A549 (cell line): ENCODE data around the gene CRB1. TPM values are rescaled to one million over a fixed set of nuclear protein-coding genes. Genes with fewer than 3 reads are reported as not detected.

Source experiments
- ATAC-seq, 2 experiments: fragments of 200-7000 bp in 1 of 2; fragments of >200 bp in 1 of 2; cut with Nextera tagmentation in 1 of 2; cut with Tn5 transposase in 1 of 2; 3 replicates each; pipeline versions ENCODE4 v1.8.0 to v1.9.1; 2018 to 2020; ENCODE audit warnings: mild to moderate bottlenecking in 1 of 2, moderate library complexity in 1 of 2
- CTCF ChIA-PET: fragments of 300-600 bp; sonication (Branson Sonifier 250); formaldehyde crosslinking; extraction: SDS; loops from one replicate; lab custom pipeline; 2021; ENCODE audit warnings: antibody characterized with exemption, inconsistent platforms; lab: Yijun Ruan, JAX
- POLR2A ChIA-PET: fragments of 350-600 bp; formaldehyde crosslinking; extraction: SDS; loops from one replicate; lab custom pipeline; 2021; ENCODE audit warnings: antibody characterized with exemption, inconsistent platforms; lab: Yijun Ruan, JAX
- DNase-seq, 2 experiments: peaks; one replicate each; pipeline versions ENCODE4 v3.0.0 to v3.0.0-alpha.2; 2011 to 2016; ENCODE audit warnings: low read depth in 1 of 2, low spot score in 1 of 2
- FAIRE-seq: peaks from 2 replicates; lab custom pipeline; 2011; peaks lifted over from hg19 to GRCh38; lab: Jason Lieb, UNC
- H3K27ac ChIP-seq, 2 experiments: fragments of >200 bp; sonication (Bioruptor Twin); formaldehyde crosslinking; 3 replicates each; pipeline ENCODE4 v1.5.1; 2016 to 2017
- H3K4me1 ChIP-seq: fragments of >200 bp; sonication (Bioruptor Twin); formaldehyde crosslinking; 3 replicates; pipeline ENCODE4 v1.6.1; 2016
- H3K4me2 ChIP-seq: fragments of >200 bp; sonication (Bioruptor Twin); formaldehyde crosslinking; 3 replicates; pipeline ENCODE4 v1.6.1; 2016
- H3K4me3 ChIP-seq: fragments of >200 bp; sonication (Bioruptor Twin); formaldehyde crosslinking; 3 replicates; pipeline ENCODE4 v1.5.1; 2016
- H3K9me3 ChIP-seq: fragments of >200 bp; sonication (Bioruptor Twin); formaldehyde crosslinking; 3 replicates; pipeline ENCODE4 v1.6.1; 2016
- CBX8 ChIP-seq: fragments of 200-600 bp; sonication (generic); IDR thresholded peaks from 2 replicates; pipeline ENCODE4 v1.6.1; 2016
- CEBPB ChIP-seq, 2 experiments: fragments of >200 bp in 1 of 2; sonication (Bioruptor Twin) in 1 of 2; formaldehyde crosslinking in 1 of 2; IDR thresholded peaks; 2 replicates each; pipeline ENCODE4 v1.6.1; 2012 to 2016
- CHD2 ChIP-seq: fragments of 150-350 bp; IDR thresholded peaks from 2 replicates; pipeline ENCODE4 v1.6.1; 2014; ENCODE audit warnings: low read length; ENCODE audit not compliant: partially characterized antibody
- ELK1 ChIP-seq: fragments of 150-350 bp; IDR thresholded peaks from 2 replicates; pipeline ENCODE4 v1.6.1; 2014; ENCODE audit warnings: low read depth, mild to moderate bottlenecking, low read length
- EP300 ChIP-seq, 2 experiments: fragments of >200 bp; sonication (Bioruptor Twin); formaldehyde crosslinking; IDR thresholded peaks; 2 replicates in 1 of 2; 3 replicates in 1 of 2; pipeline ENCODE4 v1.6.1; 2016 to 2017
- HOXB13 ChIP-seq: fragments of 250-450 bp; sonication (Bioruptor Pico); IDR thresholded peaks from 2 replicates; pipeline ENCODE4 v1.5.0; 2020; ENCODE audit warnings: low read depth, mild to moderate bottlenecking, moderate library complexity
- HOXB5 ChIP-seq: fragments of 250-450 bp; sonication (Bioruptor Pico); IDR thresholded peaks from 2 replicates; pipeline ENCODE4 v1.5.0; 2020; ENCODE audit warnings: mild to moderate bottlenecking, moderate library complexity
- KDM5A ChIP-seq: fragments of 200-600 bp; sonication (generic); IDR thresholded peaks from 2 replicates; pipeline ENCODE4 v1.6.1; 2016; ENCODE audit warnings: antibody characterized with exemption, mild to moderate bottlenecking
- MYC ChIP-seq: IDR thresholded peaks from 2 replicates; pipeline ENCODE4 v1.6.1; 2012; ENCODE audit warnings: mild to moderate bottlenecking, inconsistent platforms, low read length, improper control_type of control experiment, borderline replicate concordance
- NFE2L2 ChIP-seq: fragments of 150-350 bp; conservative IDR thresholded peaks from 2 replicates; pipeline ENCODE4 v1.6.1; 2014; ENCODE audit warnings: low read length
- POLR2A ChIP-seq: IDR thresholded peaks from 2 replicates; pipeline ENCODE4 v1.6.1; 2012; ENCODE audit warnings: mild to moderate bottlenecking, low read length
- RAD21 ChIP-seq, 2 experiments: fragments of >200 bp in 1 of 2; sonication (Bioruptor Twin) in 1 of 2; formaldehyde crosslinking in 1 of 2; IDR thresholded peaks in 1 of 2; conservative IDR thresholded peaks in 1 of 2; 2 replicates in 1 of 2; 3 replicates in 1 of 2; pipeline ENCODE4 v1.6.1; 2012 to 2018; ENCODE audit warnings: inconsistent platforms in 1 of 2
- RCOR1 ChIP-seq: fragments of 150-350 bp; IDR thresholded peaks from 2 replicates; pipeline ENCODE4 v1.6.1; 2014; ENCODE audit warnings: antibody characterized with exemption, low read length, low read depth
- RFX5 ChIP-seq: fragments of 450-650 bp; IDR thresholded peaks from 2 replicates; pipeline ENCODE4 v1.7.1; 2014; ENCODE audit warnings: antibody characterized with exemption, mild to moderate bottlenecking, moderate library complexity
- RNF2 ChIP-seq: fragments of 200-600 bp; sonication (generic); IDR thresholded peaks from 2 replicates; pipeline ENCODE4 v1.6.1; 2016; ENCODE audit warnings: low read depth, mild to moderate bottlenecking, antibody characterized with exemption, moderate library complexity, borderline replicate concordance
- ZC3H11A ChIP-seq: fragments of 450-650 bp; IDR thresholded peaks from 2 replicates; pipeline ENCODE4 v1.6.1; 2014; ENCODE audit warnings: antibody characterized with exemption, mild to moderate bottlenecking
- ZSCAN20 ChIP-seq: fragments of 250-450 bp; sonication (Bioruptor Pico); IDR thresholded peaks from 2 replicates; pipeline ENCODE4 v1.8.0; 2022; ENCODE audit warnings: mild to moderate bottlenecking, moderate library complexity
- WGBS: methylation state at CpG from one replicate; pipeline ENCODE4 v1.1.6; 2017; ENCODE audit errors: missing lambda C conversion rate; 5-methylcytosine and 5-hydroxymethylcytosine counted together
- polyA plus RNA-seq, 4 experiments: library from polyadenylated mRNA; depleted of rRNA in 3 of 4; stranded (reverse); fragments of >200 nt; fragmentation: RNase III in 1 of 4; extraction: RNeasy Plus Mini Kit Qiagen cat#74134 plus additional on column Dnase treatment in 1 of 4; gene quantifications; 2 replicates in 3 of 4; 3 replicates in 1 of 4; pipeline ENCODE4 v1.2.3, GENCODE V29; 2011 to 2017
- TF ChIP-seq, protein P1 (sequence below): IDR thresholded peaks from 2 replicates; pipeline ENCODE4 v1.6.1; 2012
- TF ChIP-seq, protein P2 (sequence below): fragments of >200 bp; sonication (Bioruptor Twin); formaldehyde crosslinking; IDR thresholded peaks from 3 replicates; pipeline ENCODE4 v1.6.1; 2016
- TF ChIP-seq, protein P3 (sequence below): fragments of >200 bp; sonication (Bioruptor Twin); formaldehyde crosslinking; IDR thresholded peaks from 3 replicates; pipeline ENCODE4 v1.5.1; 2016

CRB1 gene
- polyA plus RNA-seq, 2 of the 4 experiments (the other 2 are of a cell fraction) = not detected

- Histone ChIP-seq H3K9me3 (no peaks in the 10 kb centered on the region), H3K4me1 (no peaks in the 10 kb centered on the region), H3K4me3 (no peak overlapping the region), H3K27ac (no peak overlapping the region), H3K4me2 (no peak overlapping the region)
- FAIRE-seq (no peak), DNase-seq (no peak)
- WGBS = 82% methylated on average over 1 of the region's 1 CpG
- CTCF ChIA-PET = no interaction called here
- POLR2A ChIA-PET = no interaction called here
- no peak for TF ChIP-seq ZSCAN20 (CRISPR knock-in tag)
- TF ChIP-seq HOXB5 (CRISPR knock-in tag) = no peak
- TF ChIP-seq RFX5 = no peak
- no peak for TF ChIP-seq ELK1
- no peak for TF ChIP-seq EP300 (IDR thresholded peaks at IDR 0.05)
- TF ChIP-seq, protein P1, sequence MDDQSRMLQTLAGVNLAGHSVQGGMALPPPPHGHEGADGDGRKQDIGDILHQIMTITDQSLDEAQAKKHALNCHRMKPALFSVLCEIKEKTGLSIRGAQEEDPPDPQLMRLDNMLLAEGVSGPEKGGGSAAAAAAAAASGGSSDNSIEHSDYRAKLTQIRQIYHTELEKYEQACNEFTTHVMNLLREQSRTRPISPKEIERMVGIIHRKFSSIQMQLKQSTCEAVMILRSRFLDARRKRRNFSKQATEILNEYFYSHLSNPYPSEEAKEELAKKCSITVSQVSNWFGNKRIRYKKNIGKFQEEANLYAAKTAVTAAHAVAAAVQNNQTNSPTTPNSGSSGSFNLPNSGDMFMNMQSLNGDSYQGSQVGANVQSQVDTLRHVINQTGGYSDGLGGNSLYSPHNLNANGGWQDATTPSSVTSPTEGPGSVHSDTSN = no peak
- no peak for TF ChIP-seq RCOR1
- TF ChIP-seq POLR2A = no peak
- no peak for TF ChIP-seq MYC
- TF ChIP-seq ZC3H11A = no peak
- no peak for TF ChIP-seq KDM5A
- no peak for TF ChIP-seq CBX8
- TF ChIP-seq, protein P2, sequence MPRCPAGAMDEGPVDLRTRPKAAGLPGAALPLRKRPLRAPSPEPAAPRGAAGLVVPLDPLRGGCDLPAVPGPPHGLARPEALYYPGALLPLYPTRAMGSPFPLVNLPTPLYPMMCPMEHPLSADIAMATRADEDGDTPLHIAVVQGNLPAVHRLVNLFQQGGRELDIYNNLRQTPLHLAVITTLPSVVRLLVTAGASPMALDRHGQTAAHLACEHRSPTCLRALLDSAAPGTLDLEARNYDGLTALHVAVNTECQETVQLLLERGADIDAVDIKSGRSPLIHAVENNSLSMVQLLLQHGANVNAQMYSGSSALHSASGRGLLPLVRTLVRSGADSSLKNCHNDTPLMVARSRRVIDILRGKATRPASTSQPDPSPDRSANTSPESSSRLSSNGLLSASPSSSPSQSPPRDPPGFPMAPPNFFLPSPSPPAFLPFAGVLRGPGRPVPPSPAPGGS = no peak
- TF ChIP-seq HOXB13 (CRISPR knock-in tag) = no peak
- TF ChIP-seq RNF2 = no peak
- TF ChIP-seq, all 56 proteins: peak for 0
- ATAC-seq = no peak
Observed at GRCh38 chr1:197422993-197423392, 154.9 kb downstream of the CRB1 start.

GRCh38 chr1:197424380-197424779 is 156.3 kb downstream of the CRB1 start:
- TF ChIP-seq CHD2 (no peak), NFE2L2 (no peak), CEBPB (IDR thresholded peaks at IDR 0.05) (peak in 1 of 2 experiments; percentile 29; a peak in 1 of 4 replicates), RAD21 (conservative IDR thresholded peaks at IDR 0.05 in 1 of 2, IDR thresholded peaks at IDR 0.05 in 1 of 2) (no peak), ZC3H11A (no peak)
- Histone ChIP-seq H3K4me2 (no peak overlapping the region), H3K27ac (no peak overlapping the region), H3K4me3 (no peak overlapping the region), H3K4me1 (no peaks in the 10 kb centered on the region), H3K9me3 (no peaks in the 10 kb centered on the region)
- DNase-seq (no peak), FAIRE-seq (no peak), ATAC-seq (no peak)
- ChIA-PET POLR2A (no interaction called here), CTCF (no interaction called here)
- 45% methylated on average over 6 of the region's 6 CpGs for WGBS

DNA sequence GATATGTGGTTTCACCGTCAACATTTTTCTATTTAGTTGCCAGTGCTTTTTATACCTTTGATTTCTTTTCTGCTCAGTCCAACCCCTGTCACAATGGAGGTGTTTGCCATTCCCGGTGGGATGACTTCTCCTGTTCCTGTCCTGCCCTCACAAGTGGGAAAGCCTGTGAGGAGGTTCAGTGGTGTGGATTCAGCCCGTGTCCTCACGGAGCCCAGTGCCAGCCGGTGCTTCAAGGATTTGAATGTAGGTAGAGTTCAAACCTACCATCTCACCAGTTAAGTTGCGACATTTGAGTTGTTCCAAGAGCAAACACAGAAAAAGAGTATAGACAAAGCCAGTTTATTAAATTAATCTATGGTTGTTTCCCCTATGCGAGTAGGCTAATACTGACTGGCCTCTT is 161.3 kb downstream of the CRB1 start:
- Histone ChIP-seq H3K4me1 (no peaks in the 10 kb centered on the region), H3K4me3 (no peak overlapping the region), H3K4me2 (no peak overlapping the region), H3K27ac (no peak overlapping the region), H3K9me3 (no peaks in the 10 kb centered on the region)
- ATAC-seq (no peak), DNase-seq (no peak), FAIRE-seq (no peak)
- ChIA-PET CTCF (no interaction called here), POLR2A (no interaction called here)
- WGBS = 74% methylated on average over 7 of the region's 7 CpGs
- TF ChIP-seq, protein P3, sequence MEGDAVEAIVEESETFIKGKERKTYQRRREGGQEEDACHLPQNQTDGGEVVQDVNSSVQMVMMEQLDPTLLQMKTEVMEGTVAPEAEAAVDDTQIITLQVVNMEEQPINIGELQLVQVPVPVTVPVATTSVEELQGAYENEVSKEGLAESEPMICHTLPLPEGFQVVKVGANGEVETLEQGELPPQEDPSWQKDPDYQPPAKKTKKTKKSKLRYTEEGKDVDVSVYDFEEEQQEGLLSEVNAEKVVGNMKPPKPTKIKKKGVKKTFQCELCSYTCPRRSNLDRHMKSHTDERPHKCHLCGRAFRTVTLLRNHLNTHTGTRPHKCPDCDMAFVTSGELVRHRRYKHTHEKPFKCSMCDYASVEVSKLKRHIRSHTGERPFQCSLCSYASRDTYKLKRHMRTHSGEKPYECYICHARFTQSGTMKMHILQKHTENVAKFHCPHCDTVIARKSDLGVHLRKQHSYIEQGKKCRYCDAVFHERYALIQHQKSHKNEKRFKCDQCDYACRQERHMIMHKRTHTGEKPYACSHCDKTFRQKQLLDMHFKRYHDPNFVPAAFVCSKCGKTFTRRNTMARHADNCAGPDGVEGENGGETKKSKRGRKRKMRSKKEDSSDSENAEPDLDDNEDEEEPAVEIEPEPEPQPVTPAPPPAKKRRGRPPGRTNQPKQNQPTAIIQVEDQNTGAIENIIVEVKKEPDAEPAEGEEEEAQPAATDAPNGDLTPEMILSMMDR = no peak
- no peak for TF ChIP-seq CBX8
